Esophagus squamous epithelium (tissue), 5 donors: ENCODE measurements around the gene PARP4. TPM values are rescaled to one million over a fixed set of nuclear protein-coding genes. Genes with fewer than 3 reads are reported as not detected.
"Not testable (repeated sequence)": the region's sequence is repeated elsewhere in the genome, so short reads cannot be mapped to it uniquely, and the experiment has no call there.

Source experiments
- DNase-seq: peaks from one replicate; lab custom pipeline; 2025; lab: John Stamatoyannopoulos, UW
- H3K27ac ChIP-seq, 4 donors: fragments of 200-600 bp; sonication (generic); one replicate each; pipeline ENCODE4 v1.5.1; 2016 to 2019; ENCODE audit warnings: mild to moderate bottlenecking in 1 of 4
- H3K27me3 ChIP-seq, 4 donors: fragments of 200-600 bp; sonication (generic); 1 replicate in 3 of 4; 2 replicates in 1 of 4; pipeline versions ENCODE4 v1.5.1 to v1.6.0; 2017 to 2021; ENCODE audit warnings: antibody characterized with exemption in 1 of 4
- H3K36me3 ChIP-seq, 3 donors: fragments of 200-600 bp; sonication (generic); one replicate each; pipeline ENCODE4 v1.5.1; 2016 to 2019
- H3K4me1 ChIP-seq, 3 donors: fragments of 200-600 bp; sonication (generic); one replicate each; pipeline ENCODE4 v1.5.1; 2017 to 2019
- H3K4me3 ChIP-seq, 4 donors: fragments of 200-600 bp; sonication (generic); 1 replicate in 3 of 4; 2 replicates in 1 of 4; pipeline ENCODE4 v1.5.1; 2016 to 2019; ENCODE audit warnings: mild to moderate bottlenecking in 2 of 4, moderate library complexity in 1 of 4
- H3K9me3 ChIP-seq, 3 donors: fragments of 200-600 bp; sonication (generic); one replicate each; pipeline ENCODE4 v1.5.1; 2016 to 2019
- POLR2A ChIP-seq, 4 donors: fragments of 450-650 bp; IDR thresholded peaks; one replicate each; pipeline ENCODE4 v1.6.1; 2017; ENCODE audit warnings: antibody characterized with exemption in 4 of 4, mild to moderate bottlenecking in 4 of 4, moderate library complexity in 3 of 4
- WGBS, 2 donors: methylation state at CpG; one replicate each; pipeline ENCODE4 v1.1.5; 2018; 5-methylcytosine and 5-hydroxymethylcytosine counted together
- intact Hi-C: fragments of 100-400 bp; cut with DNase I; formaldehyde crosslinking; loops from one replicate; pipeline ENCODE4 v1.15.0; 2022
- total RNA-seq, 4 donors: library from RNA; depleted of rRNA; stranded (reverse); fragments of >200 nt; gene quantifications; one replicate each; pipeline ENCODE4 v1.1.0, GENCODE V29; 2016
- TF ChIP-seq, protein P1 (sequence below), 6 experiments: fragments of 450-650 bp in 4 of 6; fragments of 200-600 bp in 2 of 6; sonication (generic) in 2 of 6; IDR thresholded peaks; one replicate each; pipeline ENCODE4 v1.5.1; 2016 to 2019; ENCODE audit warnings: antibody characterized with exemption in 6 of 6, mild to moderate bottlenecking in 4 of 6, moderate library complexity in 4 of 6
- donor health status: DM: yes; HTN: yes; CAD: no.

PARP4 gene
- total RNA-seq, 4 donors from 2014 or later: 37.3 to 67.6 (median 46.9) TPM

DNA sequence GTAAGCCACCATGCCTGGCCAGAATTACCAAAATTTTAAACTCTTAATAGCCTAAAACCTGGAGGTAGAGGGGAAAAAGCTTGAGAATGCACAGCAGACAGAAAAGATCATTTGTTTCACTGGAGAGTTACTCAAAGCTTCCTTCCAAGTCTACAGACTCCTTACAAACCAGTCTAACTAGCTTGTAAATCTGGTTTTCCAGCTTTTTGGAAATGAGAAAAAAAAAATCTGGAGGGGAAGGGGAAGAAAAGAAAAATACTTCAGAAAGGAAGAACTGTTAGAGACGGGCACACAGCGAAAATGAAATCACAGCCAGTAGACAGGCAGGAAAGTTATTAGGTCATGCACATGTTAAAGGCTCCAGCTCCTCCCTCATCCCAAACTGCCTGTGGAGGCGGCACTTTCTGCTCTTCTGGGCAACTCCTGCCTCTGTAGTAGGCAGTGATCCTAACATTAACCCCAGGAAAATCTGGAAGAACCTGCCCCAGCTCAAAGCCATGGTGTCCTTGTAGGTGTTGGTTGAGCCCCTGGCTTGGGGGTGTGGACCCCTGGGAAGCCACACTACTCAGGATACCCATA, 17.3 kb downstream of the PARP4 start:
- TF ChIP-seq POLR2A (IDR thresholded peaks at IDR 0.05): no peak
- TF ChIP-seq, protein P1, sequence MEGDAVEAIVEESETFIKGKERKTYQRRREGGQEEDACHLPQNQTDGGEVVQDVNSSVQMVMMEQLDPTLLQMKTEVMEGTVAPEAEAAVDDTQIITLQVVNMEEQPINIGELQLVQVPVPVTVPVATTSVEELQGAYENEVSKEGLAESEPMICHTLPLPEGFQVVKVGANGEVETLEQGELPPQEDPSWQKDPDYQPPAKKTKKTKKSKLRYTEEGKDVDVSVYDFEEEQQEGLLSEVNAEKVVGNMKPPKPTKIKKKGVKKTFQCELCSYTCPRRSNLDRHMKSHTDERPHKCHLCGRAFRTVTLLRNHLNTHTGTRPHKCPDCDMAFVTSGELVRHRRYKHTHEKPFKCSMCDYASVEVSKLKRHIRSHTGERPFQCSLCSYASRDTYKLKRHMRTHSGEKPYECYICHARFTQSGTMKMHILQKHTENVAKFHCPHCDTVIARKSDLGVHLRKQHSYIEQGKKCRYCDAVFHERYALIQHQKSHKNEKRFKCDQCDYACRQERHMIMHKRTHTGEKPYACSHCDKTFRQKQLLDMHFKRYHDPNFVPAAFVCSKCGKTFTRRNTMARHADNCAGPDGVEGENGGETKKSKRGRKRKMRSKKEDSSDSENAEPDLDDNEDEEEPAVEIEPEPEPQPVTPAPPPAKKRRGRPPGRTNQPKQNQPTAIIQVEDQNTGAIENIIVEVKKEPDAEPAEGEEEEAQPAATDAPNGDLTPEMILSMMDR (IDR thresholded peaks at IDR 0.05): no peak
- Histone ChIP-seq H3K36me3 (peaks cover 13 to 98% (median 35%) of the 10 kb centered on the region in 3 donors), H3K27ac (peak overlapping the region; percentile 16 to 55 (median 50)), H3K4me3 (no peak overlapping the region), H3K4me1 (peaks cover 0 to 15% (median 3%) of the 10 kb centered on the region in 3 donors), H3K27me3 (no peaks in the 10 kb centered on the region), H3K9me3 (no peaks in the 10 kb centered on the region)
- 34 to 46% methylated on average over 3 of the region's 3 CpGs for WGBS, 2 donors
- DNase-seq: no peak
- intact Hi-C loops: no loop called here

DNA sequence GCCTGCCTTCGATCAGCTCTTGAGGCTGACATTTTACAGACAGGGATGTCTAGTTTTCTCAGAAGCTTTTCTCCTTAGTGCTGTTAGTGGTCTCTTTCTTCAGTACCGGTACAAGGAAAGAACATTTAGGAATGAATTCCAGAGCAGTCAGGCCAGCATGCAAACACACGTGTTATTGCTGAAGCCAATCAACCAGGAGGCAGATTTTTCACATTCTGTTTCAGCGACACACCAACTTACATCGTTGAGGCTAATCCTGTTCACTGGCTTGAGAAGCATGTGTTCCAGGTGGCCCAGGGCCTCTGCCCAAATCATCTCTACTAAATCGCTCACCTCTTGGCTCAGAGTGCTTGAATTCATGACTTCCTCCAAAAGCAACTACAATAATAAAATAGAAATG, 19.2 kb downstream of the PARP4 start:
- Histone ChIP-seq H3K4me1 (peaks cover 0 to 13% (median 3%) of the 10 kb centered on the region in 3 donors), H3K4me3 (no peak overlapping the region), H3K27me3 (no peaks in the 10 kb centered on the region), H3K27ac (no peak overlapping the region), H3K9me3 (no peaks in the 10 kb centered on the region), H3K36me3 (peaks cover 25 to 98% (median 40%) of the 10 kb centered on the region in 3 donors)
- intact Hi-C loops: no loop called here
- no peak for DNase-seq
- WGBS, 2 donors: 77 to 84% methylated on average over 6 of the region's 6 CpGs
- TF ChIP-seq, protein P1 (IDR thresholded peaks at IDR 0.05): no peak

DNA sequence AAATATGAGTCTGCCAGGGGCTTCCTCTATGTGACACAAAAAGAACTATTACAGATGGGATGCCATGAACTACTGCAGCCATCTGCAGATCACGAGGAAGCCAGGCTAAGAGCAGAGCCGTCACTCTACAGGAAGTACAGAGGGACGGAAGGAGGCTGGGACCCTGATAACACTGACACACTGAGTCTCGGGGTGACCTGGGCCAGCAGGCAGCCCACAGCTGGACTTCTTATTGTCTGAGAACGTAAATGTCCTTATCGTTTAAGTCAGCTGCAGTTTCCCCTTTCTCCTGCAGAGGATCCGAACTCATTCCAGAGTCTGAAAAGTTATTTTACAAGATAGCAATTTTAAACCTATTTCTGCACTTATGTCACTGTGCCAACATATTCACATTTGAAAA, 20.7 kb downstream of the PARP4 start:
- H3K27me3 ChIP-seq: no peaks in the 10 kb centered on the region
- 86 to 89% methylated on average over 7 of the region's 7 CpGs for WGBS, 2 donors
- intact Hi-C loops: no loop called here
- no peak overlapping the region for H3K4me3 ChIP-seq
- TF ChIP-seq, protein P1 (IDR thresholded peaks at IDR 0.05): peak in 1 of 6 experiments; percentile 16
- no peak for TF ChIP-seq POLR2A (IDR thresholded peaks at IDR 0.05)
- no peak for DNase-seq
- H3K27ac ChIP-seq: no peak overlapping the region
- peaks cover 0 to 13% (median 3%) of the 10 kb centered on the region in 3 donors for H3K4me1 ChIP-seq
- no peaks in the 10 kb centered on the region for H3K9me3 ChIP-seq
- peaks cover 25 to 98% (median 37%) of the 10 kb centered on the region in 3 donors for H3K36me3 ChIP-seq

DNA sequence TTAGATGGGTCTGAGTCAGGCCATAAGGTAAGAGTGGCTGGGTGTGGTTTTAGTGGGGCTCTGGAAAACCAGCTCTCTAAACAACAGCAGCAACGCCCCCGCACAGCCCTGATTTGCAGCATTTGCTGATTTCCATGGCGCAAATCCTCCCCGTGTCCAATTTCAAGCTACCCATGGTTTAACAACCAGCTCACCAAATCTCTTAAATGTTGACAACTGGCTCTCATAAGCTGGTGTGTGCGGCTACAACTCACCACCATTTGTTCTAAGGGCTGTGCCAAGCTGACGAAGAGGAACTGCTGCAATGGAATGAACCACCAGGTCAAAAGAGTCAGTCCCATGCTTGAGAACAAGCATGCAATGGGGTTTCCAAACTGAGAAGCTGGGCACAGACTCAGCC, 22.9 kb downstream of the PARP4 start:
- H3K27me3 ChIP-seq: no peaks in the 10 kb centered on the region
- intact Hi-C loops: no loop called here
- no peak for TF ChIP-seq POLR2A (IDR thresholded peaks at IDR 0.05)
- TF ChIP-seq, protein P1 (IDR thresholded peaks at IDR 0.05): no peak
- no peak for DNase-seq
- no peaks in the 10 kb centered on the region for H3K9me3 ChIP-seq
- H3K4me1 ChIP-seq: peaks cover 0 to 1% (median 0%) of the 10 kb centered on the region in 3 donors
- no peak overlapping the region for H3K4me3 ChIP-seq
- no peak overlapping the region for H3K27ac ChIP-seq
- WGBS, 2 donors: 94 to 97% methylated on average over 3 to 6 of the region's 6 CpGs
- peaks cover 26 to 100% (median 28%) of the 10 kb centered on the region in 3 donors for H3K36me3 ChIP-seq

DNA sequence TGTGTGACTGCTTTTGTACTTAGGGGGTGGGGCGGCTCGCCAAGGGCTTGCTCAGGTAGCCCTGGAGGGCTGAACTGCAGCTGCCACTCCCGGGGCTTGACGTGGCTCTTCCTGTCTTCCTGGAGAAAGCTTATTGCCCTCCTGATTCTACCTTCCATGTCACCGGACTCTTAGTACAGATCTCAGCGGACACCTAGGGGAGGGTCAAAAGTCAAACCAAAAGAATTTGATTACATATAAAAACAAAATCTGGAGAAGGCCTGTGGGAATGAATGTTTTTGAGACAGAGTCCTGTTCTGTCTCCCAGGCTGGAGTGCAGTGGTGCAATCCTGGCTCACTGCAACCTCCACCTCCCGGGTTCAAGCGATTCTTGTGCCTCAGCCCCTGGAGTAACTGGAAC, 24.5 kb downstream of the PARP4 start:
- H3K4me1 ChIP-seq, H3K27ac ChIP-seq, DNase-seq, H3K4me3 ChIP-seq, intact Hi-C loops, H3K27me3 ChIP-seq, H3K9me3 ChIP-seq: not testable (repeated sequence)
- H3K36me3 ChIP-seq: peaks cover 20 to 100% (median 30%) of the 10 kb centered on the region in 3 donors
- 67 to 91% methylated on average over 3 to 6 of the region's 8 CpGs for WGBS, 2 donors

DNA sequence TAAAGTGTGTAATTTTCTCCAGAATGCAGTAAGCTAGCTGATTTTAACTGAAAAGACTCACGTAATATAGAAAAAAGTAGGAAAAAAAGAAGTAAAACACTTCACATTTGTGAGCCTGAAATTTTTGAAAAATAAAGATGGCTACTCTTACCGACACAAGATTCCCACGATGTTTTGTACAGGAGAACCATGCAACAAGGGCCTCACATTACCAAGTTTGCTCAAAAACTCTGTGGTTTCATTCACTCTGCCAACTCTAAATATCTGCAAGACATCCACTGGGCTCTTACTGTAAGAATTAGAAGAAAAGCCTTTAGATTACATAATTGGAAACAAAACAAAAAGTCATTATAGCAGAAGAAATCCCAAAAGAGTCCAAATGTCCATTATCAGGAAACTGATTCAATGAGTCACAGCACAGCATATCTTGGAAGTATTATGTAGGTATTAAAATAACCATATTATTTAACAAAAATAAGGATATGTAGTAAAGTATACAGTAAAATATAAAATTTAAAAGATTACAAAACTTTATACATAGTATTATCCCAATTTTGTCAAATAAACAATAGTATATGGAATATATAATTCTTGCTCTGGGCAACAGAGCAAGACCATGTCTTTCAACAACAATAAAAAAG, 26.4 kb downstream of the PARP4 start:
- H3K4me3 ChIP-seq, H3K27me3 ChIP-seq, H3K9me3 ChIP-seq, H3K27ac ChIP-seq, DNase-seq, H3K4me1 ChIP-seq, intact Hi-C loops: not testable (repeated sequence)
- WGBS, 2 donors: 95 to 97% methylated on average over 3 of the region's 3 CpGs
- peaks cover 15 to 100% (median 21%) of the 10 kb centered on the region in 3 donors for H3K36me3 ChIP-seq
